GM12878 (cell line): Measurements from ENCODE around the gene POU2AF1.

Experiments used
- EP300 ChIP-seq, 2 experiments: fragments of 150-350 bp in 1 of 2; IDR thresholded peaks; 2 replicates each; pipeline ENCODE4 v1.6.1; 2011 to 2012; ENCODE audit warnings: low read depth in 2 of 2, low read length in 2 of 2, borderline replicate concordance in 1 of 2, improper control_type of control experiment in 1 of 2, inconsistent platforms in 1 of 2; ENCODE audit not compliant: control insufficient read depth in 1 of 2
- EZH2 ChIP-seq: IDR thresholded peaks from 2 replicates; pipeline ENCODE4 v1.6.1; 2012; ENCODE audit warnings: low read depth, mild to moderate bottlenecking, control low read depth, inconsistent platforms, low read length, borderline replicate concordance; ENCODE audit not compliant: control insufficient read depth
- TF ChIP-seq, protein P1 (sequence below): IDR thresholded peaks from 2 replicates; pipeline ENCODE4 v1.6.1; 2012; ENCODE audit warnings: low read depth, low read length, improper control_type of control experiment

DNA sequence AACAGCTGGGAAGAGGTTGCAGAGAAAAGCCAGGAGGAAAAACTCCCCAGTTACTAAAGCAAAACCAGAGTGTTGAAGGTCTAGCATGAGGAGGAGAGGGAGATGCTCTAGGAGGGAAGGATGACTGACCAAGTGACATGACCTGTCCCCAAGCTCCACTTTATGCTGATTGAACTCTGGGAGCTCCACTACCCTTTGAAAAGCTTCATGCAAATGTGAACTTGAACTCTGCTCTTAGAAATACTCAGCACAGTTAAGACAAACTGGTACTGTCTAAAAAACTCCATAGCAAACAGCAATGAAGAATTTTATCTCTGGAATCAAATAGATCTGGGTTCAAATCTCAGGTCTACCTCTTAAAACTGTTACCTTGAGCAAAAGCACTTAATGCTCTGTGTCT lies 14.5 kb upstream of the POU2AF1 start:
- TF ChIP-seq EP300 (IDR thresholded peaks at IDR 0.05; ENCODE audit: borderline replicate concordance in 1 of 2, control insufficient read depth in 1 of 2, low read depth in 2 of 2, low read length in 2 of 2) (no peak), EZH2 (no peak)
- TF ChIP-seq, protein P1, sequence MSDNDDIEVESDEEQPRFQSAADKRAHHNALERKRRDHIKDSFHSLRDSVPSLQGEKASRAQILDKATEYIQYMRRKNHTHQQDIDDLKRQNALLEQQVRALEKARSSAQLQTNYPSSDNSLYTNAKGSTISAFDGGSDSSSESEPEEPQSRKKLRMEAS = no peak
